NCI-H2196 (cell line): Measurements from ENCODE around the gene C12orf75.
"Not testable (repeated sequence)": the region's sequence is repeated elsewhere in the genome, so short reads cannot be mapped to it uniquely, and the experiment has no call there.

Experiments
- DNase-seq: peaks from one replicate; lab custom pipeline; 2025; ENCODE audit not compliant: unreplicated experiment; lab: John Stamatoyannopoulos, UW

Gene C12orf75

DNA sequence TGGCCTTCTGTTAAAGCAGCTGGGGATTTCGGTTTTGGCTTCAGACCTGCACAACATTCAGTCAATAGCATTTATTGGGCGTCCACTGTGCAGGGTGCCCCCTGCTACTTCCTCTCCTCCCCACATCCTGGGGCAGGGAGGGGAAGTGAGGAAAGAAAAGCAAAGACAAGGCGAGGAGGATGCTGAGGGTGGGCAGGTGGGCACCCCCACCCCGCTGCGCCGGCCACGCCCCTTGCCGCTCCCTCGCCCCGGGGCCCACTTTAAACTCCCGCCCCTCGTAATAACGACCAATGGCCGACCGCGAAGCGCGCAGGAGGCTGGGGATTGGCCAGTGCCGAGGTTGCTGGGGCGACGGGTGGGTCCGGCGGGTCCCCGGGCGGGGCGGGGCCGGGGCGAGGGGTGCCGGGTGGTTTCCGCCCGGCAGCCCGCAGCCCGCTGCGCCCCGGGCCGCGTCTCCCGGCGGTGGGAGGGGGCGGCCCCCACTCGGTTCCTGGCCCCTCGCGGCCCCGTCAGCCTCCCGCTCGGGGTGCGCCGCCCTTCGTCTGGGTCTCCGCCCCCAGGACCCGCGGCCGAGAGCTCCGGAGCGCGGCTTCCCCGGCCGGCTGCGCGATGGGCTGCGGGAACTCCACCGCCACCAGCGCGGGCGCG is at the start of gene C12orf75:
Gene C12orf75 (plus strand): TSS at position 409 of the 648 bp plus-strand sequence. CDS start 201 bp downstream, at position 610.
- peak; percentile 81 for DNase-seq

DNA sequence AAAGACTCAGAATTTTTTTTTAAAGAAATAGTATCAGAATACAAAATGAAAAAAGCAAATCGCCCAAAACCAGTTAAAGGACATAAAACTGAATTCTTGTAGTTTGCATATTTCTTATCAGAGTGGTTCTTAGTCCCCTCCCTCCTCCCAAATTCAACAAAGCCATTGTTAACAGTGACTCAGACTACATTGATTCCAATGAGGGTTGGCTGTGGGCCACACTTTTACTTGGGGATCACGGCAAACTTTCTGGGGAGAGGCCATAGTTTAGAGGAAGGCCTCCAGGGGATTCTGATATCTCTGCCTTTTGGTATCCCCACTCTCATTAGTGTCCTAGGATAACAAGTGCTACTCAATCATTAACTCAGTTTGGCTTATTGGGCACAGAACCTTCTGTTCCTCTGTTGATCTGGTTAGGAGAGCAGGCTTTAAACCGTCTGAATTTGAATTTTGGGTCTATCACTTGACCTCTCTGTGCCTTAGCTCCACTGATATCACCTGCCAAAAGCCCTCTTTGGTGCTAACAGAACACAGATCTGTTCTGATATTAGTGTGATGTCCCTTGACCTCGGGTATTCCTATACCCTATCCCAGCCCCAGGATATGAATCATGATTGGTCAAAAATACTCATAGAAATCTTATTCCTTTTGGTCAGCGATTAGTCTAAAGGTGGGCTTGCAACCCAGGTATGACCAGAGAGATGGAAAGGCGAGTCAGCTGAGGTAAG is 49.4 kb upstream of the C12orf75 start:
- DNase-seq = no peak

DNA sequence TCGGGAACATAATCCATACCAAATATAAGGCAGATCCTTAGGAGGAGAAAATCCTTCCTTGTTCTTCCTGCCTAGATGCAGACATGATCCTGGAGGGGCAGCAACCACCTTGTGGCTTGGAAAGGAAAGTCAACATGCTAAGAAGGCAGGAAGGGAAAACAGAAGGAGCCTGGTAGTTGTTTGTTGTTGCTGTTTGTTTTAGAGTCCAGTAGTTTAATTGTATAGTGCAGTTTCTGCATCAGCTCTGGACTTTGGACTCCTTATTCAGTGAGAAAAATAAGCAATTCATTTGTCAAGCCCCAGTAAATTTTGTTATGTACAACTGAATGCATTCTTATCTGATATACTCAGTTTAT is 48.8 kb upstream of the C12orf75 start:
- DNase-seq = no peak

DNA sequence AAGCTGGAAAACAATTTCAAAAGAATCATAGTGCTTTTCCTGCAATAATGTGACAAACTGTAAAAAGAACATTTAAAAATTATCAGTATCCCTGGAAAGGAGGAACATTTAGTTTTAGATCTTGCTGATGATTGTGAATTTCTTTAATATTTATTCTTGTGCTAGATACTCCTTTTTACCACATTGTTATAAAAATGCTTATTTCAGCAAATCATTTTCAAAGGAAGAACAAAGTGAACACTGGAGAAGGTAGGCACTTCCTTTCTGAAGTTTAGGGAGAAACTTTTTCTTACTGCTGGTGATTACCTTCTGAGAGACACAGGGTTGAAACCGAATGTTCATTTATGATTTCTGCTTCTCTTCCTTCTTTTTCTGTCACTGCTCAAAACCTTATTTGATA is 45.1 kb upstream of the C12orf75 start:
- DNase-seq = no peak

DNA sequence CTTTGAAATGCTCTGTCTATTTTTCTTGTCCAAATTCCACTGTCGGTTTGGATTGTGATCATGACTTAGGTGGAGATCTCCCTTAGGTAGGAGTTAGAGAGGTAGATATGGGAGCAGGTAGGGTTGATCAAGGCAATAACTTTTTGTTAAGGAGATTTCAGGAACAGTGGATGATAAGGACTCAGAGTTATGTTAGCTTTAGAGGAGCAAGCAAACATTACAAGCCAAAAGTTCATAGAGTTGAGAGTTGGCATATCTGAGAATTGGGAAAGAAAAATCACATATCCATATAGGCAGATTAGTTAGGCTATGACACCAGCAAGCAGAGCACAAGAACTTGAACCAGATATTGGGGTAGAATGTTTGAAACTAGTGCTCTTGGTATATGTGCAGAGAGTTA is 43.1 kb upstream of the C12orf75 start:
- no peak for DNase-seq

DNA sequence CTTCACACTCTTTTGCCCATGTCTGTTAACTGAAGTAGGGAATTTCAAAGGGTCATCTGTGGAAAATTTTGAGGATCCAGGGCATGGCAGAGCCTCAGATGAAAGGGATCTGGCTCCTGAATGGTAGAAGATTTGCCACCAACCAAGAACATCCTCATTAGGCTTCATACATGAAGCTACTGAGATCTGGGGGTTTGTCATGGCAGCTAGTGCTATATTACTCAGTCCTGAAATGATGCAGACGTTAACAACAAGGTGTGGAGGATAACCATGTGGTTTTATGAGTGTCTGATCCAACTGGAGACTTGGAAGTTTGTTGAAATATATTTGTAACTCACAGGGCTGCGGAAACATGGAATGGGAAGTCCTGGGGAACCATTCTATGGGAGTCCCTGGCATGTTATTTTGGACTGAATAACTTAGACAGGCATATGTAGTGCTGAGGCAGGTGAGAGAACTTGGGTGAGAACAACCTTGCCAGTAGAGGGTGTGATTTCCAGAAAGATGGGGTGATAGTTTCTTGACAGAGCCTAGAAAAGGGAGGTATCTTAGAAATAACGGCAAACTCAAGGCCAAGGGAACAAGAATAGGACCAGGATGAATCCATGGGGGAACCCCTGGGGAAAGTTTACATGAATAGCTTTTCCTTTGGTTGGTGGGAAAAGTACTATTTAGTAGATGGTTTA is 42.0 kb upstream of the C12orf75 start:
- no peak for DNase-seq

DNA sequence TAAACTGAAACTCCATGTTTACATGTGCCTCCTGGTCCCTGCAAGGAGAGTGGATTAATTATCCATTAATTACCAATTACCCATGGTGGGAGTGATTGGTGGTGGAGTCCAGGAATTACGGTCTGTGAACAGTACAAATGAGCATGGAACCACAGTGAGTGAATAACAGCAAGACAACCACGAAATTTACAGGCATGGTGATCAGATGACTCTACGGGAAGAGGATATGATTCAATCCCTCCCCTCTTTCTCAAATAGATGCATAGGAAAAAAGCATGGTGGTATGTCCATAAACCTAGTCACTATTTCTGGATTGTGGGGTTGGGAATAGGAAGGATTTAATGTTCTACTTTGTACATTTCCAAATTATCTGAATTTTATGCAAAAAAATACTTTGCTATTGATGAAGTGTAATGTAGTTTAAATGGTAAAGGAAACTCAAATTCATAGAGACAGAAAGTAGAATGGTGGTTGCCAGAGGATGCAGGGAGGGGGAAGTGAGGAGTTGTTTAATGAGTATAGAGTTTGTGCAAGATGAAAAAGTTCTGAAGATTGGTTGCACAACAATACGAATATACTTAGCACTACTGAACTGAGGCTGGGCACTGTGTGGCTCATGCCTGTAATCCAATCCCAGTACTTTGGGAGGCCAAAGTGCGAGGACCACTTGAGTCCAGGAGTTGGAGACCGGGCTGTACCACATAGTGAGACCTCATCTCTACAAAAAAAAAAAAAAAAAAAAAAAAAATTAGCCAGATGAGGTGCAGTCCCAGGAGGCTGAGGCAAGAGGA is 41.2 kb upstream of the C12orf75 start:
- DNase-seq = no peak

DNA sequence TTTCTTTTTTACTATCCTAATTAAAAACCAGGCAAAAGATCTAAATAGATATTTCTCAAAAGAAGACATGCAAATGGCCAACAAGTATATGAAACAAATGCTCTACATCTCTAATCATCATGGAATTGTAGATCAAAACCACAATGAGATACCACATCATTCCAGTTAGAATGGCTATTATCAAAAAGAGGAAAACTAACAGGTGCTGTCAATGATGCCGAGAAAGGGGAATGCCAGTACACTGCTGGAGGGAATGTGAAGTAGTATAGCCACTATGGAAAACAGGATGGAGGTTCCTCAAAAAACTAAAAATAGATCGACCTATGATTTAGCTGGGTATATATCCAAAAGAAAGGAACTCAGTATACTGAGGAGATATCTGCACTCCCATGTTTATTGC is 39.0 kb upstream of the C12orf75 start:
- no peak for DNase-seq

DNA sequence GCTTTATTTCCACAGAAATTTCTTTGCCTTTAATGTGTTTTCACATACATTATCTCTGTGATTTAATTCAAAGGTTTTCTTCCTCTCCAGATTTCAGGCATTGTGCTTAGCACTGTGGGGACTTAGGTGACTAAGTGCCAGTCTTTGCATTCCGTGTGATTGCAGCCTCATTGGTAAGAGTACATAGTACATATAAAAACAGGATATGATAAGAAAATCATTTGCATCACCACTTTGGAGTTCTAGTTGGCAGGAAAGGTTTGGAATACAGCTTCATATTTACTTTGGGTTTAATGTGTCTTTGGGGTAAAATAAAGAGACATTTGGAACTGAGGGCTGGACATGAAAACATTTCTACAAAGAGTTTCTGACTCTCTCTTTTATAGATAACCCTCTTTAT is 37.8 kb upstream of the C12orf75 start:
- DNase-seq = no peak

DNA sequence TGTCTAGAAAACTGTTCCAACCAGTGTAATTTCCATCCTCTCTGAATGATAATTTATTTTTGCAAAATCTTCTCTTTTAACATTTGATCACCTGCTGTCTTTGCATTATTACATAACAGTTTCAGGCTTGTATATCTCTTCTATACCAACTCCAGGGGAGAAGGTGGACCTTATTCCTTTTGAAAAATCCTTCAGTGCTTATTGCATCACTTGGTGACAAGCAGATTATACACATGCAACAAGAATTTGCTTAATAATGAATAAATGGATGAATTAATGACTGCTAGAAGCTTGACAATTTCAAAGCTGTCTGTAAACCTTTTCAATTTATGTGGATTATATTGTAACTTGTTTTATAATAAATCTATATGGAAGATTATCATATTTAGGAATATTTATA is 37.3 kb upstream of the C12orf75 start:
- DNase-seq = no peak

DNA sequence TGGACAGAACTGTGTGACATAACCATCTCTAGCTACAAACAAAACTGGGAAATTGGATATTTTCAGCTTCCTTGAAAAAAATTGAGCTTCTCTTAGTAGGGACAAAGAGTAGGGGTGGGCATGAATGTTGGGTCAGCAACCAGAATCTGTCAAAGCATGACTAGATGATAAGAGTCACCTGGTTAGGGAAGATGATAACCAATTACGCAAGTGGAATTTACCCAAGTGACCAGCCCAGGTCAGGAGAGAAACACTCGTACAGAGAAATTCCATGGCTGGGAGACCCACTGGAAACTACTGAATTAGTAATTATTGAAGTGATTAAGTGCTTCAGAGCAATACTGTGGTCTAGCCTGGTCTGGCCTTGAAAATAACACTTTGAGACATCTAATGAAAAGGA is 36.3 kb upstream of the C12orf75 start:
- DNase-seq = no peak

DNA sequence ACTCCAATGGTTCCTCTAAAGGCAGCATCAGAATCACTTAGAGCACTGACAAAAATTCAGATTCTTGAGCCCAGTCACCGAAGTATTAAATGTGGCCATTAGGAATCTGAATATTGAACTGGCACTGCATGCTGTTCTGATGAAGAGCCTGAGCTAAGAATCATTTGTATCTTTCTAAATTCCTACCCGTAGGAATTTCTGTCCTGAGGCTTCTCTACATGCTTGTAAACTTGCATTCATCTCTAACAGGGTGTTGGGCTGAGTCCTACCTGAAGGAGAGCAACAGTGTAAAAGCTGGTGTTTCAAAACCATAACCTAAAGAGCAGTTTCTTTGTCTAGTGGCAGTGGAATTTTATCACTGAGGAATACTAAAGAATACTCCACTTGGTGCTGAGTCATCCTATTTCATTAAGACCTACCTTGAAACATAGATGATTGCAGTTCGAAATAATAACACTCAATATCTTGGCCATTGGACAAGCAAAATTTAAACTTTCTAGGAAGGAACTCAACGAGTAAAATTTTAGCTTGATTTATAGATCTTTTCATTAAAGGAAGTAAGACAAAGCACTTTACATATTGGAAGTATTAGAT is 35.5 kb upstream of the C12orf75 start:
- DNase-seq = no peak

DNA sequence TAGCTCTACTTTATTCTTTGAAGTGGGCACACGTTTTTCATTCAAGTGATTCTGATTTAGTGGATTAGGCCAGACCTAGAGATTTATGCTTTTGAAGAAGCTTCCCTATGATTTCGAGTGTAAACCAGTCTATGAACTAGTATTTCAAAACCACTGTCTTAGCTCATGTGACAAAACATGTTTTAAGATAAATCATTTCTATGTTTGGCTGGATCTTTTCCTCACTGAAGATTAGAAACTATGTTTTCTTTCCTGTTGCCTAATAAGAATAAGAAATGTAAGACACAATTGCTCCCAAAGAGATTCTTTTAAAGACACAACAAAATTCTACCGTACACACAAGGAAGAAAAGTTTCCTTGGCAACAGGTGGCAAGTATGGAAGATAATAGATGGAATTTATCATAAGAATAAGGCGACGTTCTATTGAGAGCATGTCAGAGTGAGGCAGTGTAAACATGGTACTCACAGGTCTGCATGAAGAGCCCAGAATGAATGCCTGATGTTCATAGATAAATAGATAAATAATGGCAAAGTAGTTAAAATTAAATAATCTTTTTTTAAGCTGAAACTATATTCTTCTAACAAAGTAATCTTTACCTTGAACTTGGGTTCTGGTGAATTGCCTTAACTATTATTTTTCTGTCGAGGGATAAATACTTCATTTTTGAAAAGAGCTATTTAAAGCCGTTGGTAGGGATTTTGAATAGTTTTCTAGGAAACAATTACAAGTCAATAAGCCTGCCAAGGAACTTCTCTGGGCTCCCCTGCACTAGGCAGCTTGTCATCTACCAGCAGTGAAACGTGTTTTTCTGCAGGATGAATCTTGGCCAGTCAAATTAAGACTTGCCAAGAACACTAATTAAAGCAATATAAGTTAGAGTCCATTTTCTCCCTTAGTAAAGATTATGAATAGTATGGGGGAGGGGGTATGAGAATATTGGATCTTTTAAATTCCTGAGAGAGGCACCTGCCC is 34.1 kb upstream of the C12orf75 start:
- no peak for DNase-seq

DNA sequence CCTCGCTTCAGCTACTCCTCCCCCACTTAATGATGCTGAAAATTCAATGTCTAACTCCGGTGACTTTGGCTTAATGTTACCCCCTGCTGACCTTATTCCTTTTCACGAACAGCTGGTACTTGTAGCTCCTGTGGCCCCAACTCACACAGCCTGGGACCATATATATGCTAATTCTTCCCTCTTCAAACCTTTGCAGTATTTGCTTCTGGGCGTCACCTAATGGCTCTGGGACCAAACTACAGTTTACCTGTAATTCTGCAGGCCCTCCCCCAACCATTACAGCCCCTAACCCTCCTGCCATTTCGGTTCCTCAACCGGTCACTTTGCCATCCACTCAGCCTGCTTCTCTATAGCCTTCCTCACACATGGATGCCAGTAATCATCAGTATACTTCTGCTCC is 29.6 kb upstream of the C12orf75 start:
- no peak for DNase-seq

DNA sequence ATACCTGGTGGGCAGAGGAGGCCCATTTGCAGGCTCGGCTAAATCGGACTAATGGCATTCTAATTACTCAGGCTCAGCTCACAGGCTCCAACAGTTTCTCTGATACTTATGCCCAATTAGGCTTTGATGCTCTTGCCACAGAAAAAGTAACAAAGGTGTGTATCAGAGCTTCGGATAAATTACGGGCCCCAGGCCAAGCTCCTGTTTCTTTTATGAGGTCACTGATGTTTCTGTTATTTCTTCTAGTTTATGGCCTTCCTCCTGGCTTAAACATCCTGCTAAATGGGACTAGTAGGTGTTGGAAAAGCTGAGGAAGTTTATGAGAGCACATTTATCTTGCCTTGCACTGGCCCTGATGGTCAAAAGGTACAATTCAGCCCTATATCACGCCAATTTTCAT is 28.8 kb upstream of the C12orf75 start:
- no peak for DNase-seq

DNA sequence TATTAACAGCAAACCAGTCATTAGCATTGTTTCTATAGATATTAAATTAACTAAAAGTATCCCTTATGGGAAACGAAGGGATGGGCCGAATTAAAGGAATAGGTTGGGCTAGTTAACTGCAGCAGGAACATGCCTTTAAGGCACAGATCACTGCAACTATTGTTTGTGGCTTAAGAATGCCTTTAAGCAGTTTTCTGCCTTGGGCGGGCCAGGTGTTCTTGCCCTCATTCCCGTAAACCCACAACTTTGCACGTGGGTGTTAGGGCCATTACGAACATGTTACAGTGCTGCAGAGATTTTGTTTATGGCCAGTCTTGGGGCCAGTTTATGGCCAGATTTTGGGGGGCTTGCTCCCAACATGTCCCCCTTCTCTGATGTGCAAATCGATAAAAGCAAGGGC is 27.5 kb upstream of the C12orf75 start:
- DNase-seq = not testable (repeated sequence)

DNA sequence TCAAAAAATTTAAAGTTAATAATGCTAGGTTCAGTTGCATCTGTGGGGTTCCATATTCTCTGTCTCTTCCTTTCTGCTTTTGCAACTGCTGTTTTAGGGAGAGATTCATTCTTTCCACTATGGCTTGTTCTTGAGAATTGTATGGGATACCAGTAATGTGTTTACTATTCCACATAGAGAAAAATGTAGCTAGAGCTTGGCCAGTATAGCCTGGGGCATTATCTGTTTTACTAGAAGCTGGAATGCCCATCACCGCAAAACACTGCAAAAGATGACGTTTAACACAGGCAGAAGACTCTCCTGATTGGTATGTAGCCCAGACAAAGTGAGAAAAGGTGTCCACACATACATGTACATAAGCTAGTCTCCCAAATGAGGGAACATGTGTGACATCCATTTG is 25.9 kb upstream of the C12orf75 start:
- DNase-seq = not testable (repeated sequence)

DNA sequence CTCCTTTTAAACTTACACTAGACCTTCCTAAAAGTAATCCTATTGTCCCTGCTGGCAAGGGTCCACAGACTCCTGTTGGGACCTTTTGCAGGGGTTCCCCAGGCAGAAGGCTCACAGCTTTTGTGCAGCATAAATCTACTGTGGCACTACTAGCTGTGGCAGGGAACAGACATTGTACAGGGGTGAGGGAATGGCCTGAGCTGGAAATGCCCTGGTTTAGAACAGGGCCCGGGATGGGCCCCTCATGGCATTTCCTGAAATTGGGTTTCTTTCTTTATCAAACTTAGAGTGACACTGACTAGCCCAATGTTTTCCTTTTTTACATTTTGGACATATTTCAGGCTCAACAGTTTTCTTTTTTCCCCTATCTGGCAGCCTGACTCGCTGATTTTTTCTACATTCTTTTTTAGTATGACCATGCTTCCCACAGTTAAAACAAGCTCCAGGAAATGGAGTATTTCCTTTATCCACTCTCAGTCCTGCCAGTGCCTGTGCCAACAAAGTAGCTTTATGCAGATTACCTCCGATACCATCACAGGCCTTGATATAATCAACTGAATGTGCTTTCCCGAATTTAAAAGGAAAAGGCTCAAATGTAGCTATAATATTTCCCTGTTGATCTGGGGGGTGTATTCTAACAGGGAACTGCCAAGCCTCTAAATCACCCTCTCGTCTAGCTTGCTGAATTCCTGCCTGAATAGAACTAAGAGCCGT is 22.7 kb upstream of the C12orf75 start:
- DNase-seq = not testable (repeated sequence)

DNA sequence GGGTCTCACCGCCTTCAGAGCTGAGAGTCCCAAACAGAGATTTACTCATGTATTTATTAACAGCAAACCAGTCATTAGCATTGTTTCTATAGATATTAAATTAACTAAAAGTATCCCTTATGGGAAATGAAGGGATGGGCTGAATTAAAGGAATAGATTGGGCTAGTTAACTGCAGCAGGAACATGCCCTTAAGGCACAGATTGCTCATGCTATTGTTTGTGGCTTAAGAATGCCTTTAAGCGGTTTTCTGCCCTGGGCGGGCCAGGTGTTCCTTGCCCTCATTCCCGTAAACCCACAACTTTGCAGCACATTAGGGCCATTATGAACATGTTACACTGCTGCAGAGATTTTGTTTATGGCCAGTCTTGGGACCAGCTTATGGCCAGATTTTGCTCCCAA is 21.7 kb upstream of the C12orf75 start:
- DNase-seq = not testable (repeated sequence)
